ENCODE data around the gene TFF3. TPM values are rescaled to one million over a fixed set of nuclear protein-coding genes. Genes with fewer than 3 reads are reported as not detected.

The TFF3 gene
- not detected in 2 replicates for total RNA-seq

GRCh38 chr21:42315296-42315891, at the start of gene TFF3:
Gene TFF3 (minus strand): TSS chr21:42315409. CDS start chr21:42315374, 35 bp downstream.
- DNase-seq (ENCODE audit: low read depth, low spot score): no peak

GRCh38 chr21:42364304-42364865, 49.2 kb upstream of the TFF3 start:
- no peak for DNase-seq (ENCODE audit: low read depth, low spot score)

GRCh38 chr21:42363312-42363711, 48.1 kb upstream of the TFF3 start:
- no peak for DNase-seq (ENCODE audit: low read depth, low spot score)

GRCh38 chr21:42362700-42363099, 47.5 kb upstream of the TFF3 start:
- no peak for DNase-seq (ENCODE audit: low read depth, low spot score)

- DNase-seq (ENCODE audit: low read depth, low spot score): no peak
Observed at GRCh38 chr21:42362198-42362597, 47.0 kb upstream of the TFF3 start.

- no peak for DNase-seq (ENCODE audit: low read depth, low spot score)
Observed at GRCh38 chr21:42361286-42361685, 46.1 kb upstream of the TFF3 start.

- no peak for DNase-seq (ENCODE audit: low read depth, low spot score)
Observed at GRCh38 chr21:42360317-42360716, 45.1 kb upstream of the TFF3 start.

GRCh38 chr21:42358937-42359336, 43.7 kb upstream of the TFF3 start:
- no peak for DNase-seq (ENCODE audit: low read depth, low spot score)

- DNase-seq (ENCODE audit: low read depth, low spot score): no peak
Observed at GRCh38 chr21:42358261-42358660, 43.1 kb upstream of the TFF3 start.

GRCh38 chr21:42357307-42357706, 42.1 kb upstream of the TFF3 start:
- no peak for DNase-seq (ENCODE audit: low read depth, low spot score)

GRCh38 chr21:42356650-42357049, 41.4 kb upstream of the TFF3 start:
- DNase-seq (ENCODE audit: low read depth, low spot score): no peak

GRCh38 chr21:42356046-42356445, 40.8 kb upstream of the TFF3 start:
- DNase-seq (ENCODE audit: low read depth, low spot score): no peak

- no peak for DNase-seq (ENCODE audit: low read depth, low spot score)
Observed at GRCh38 chr21:42353623-42354022, 38.4 kb upstream of the TFF3 start.

GRCh38 chr21:42352441-42353095, 37.4 kb upstream of the TFF3 start:
- no peak for DNase-seq (ENCODE audit: low read depth, low spot score)

- DNase-seq (ENCODE audit: low read depth, low spot score): no peak
Observed at GRCh38 chr21:42351626-42352440, 36.6 kb upstream of the TFF3 start.

GRCh38 chr21:42350927-42351426, 35.8 kb upstream of the TFF3 start, which contains the start of gene TFF2:
Gene TFF2 (minus strand): TSS chr21:42350994. CDS start chr21:42350957, 37 bp downstream.
- no peak for DNase-seq (ENCODE audit: low read depth, low spot score)

- no peak for DNase-seq (ENCODE audit: low read depth, low spot score)
Observed at GRCh38 chr21:42350318-42350910, 35.2 kb upstream of the TFF3 start.

- DNase-seq (ENCODE audit: low read depth, low spot score): no peak
Observed at GRCh38 chr21:42349420-42350317, 34.5 kb upstream of the TFF3 start.

- no peak for DNase-seq (ENCODE audit: low read depth, low spot score)
Observed at GRCh38 chr21:42348762-42349161, 33.6 kb upstream of the TFF3 start.

GRCh38 chr21:42347601-42348327, 32.6 kb upstream of the TFF3 start:
- no peak for DNase-seq (ENCODE audit: low read depth, low spot score)
